Breast epithelium (tissue), 4 donors: ENCODE measurements around the gene FAM131C. TPM values are rescaled to one million over a fixed set of nuclear protein-coding genes. Genes with fewer than 3 reads are reported as not detected.

Experiments used
- DNase-seq, 2 donors: peaks; one replicate each; pipeline ENCODE4 v3.0.0-alpha.2; 2019; ENCODE audit warnings: low spot score in 2 of 2
- H3K27ac ChIP-seq, 2 donors: fragments of 200-600 bp; sonication (generic) in 1 of 2; one replicate each; pipeline ENCODE4 v1.5.1; 2016 to 2019; ENCODE audit warnings: mild to moderate bottlenecking in 1 of 2
- H3K27me3 ChIP-seq, 2 donors: fragments of 200-600 bp; sonication (generic) in 1 of 2; one replicate each; pipeline versions ENCODE4 v1.5.1 to v1.6.0; 2017 to 2019; ENCODE audit warnings: control low read depth in 1 of 2, mild to moderate bottlenecking in 1 of 2
- H3K36me3 ChIP-seq: fragments of 200-600 bp; one replicate; pipeline ENCODE4 v1.5.1; 2019
- H3K4me1 ChIP-seq, 2 donors: fragments of 200-600 bp; sonication (generic); one replicate each; pipeline ENCODE4 v1.5.1; 2016 to 2019; ENCODE audit warnings: control low read depth in 1 of 2
- H3K4me3 ChIP-seq, 3 donors: fragments of 200-600 bp; sonication (generic); 1 replicate in 2 of 3; 2 replicates in 1 of 3; pipeline ENCODE4 v1.5.1; 2016 to 2019; ENCODE audit warnings: mild to moderate bottlenecking in 3 of 3, moderate library complexity in 2 of 3
- H3K9me3 ChIP-seq, 2 donors: fragments of 200-600 bp; sonication (generic) in 1 of 2; one replicate each; pipeline ENCODE4 v1.5.1; 2016 to 2019; ENCODE audit warnings: control low read depth in 1 of 2
- CTCF ChIP-seq, 3 donors: fragments of 450-650 bp; IDR thresholded peaks; one replicate each; pipeline ENCODE4 v1.5.1; 2016 to 2017; ENCODE audit warnings: antibody characterized with exemption in 3 of 3, mild to moderate bottlenecking in 3 of 3, moderate library complexity in 3 of 3
- POLR2A ChIP-seq: fragments of 450-650 bp; IDR thresholded peaks from one replicate; pipeline ENCODE4 v1.6.1; 2016; ENCODE audit warnings: antibody characterized with exemption, mild to moderate bottlenecking, moderate library complexity
- POLR2AphosphoS5 ChIP-seq, 3 donors: sonication (generic); formaldehyde crosslinking; IDR thresholded peaks; one replicate each; pipeline ENCODE4 v1.6.1; 2017; ENCODE audit warnings: antibody characterized with exemption in 3 of 3
- intact Hi-C: fragments of 100-400 bp; cut with DNase I; formaldehyde crosslinking; loops from one replicate; pipeline ENCODE4 v1.15.1; 2023; ENCODE audit warnings: low total_unique reads
- total RNA-seq, 3 donors: library from RNA; depleted of rRNA; stranded (reverse); fragments of >200 nt; gene quantifications; one replicate each; pipeline ENCODE4 v1.1.0, GENCODE V29; 2016

The FAM131C gene
- total RNA-seq, 3 donors from 2014 or later: not detected

GRCh38 chr1:16101623-16102022 lies 28.2 kb upstream of the FAM131C start:
- H3K36me3 ChIP-seq: no peaks in the 10 kb centered on the region
- no peaks in the 10 kb centered on the region for H3K9me3 ChIP-seq
- no peaks in the 10 kb centered on the region for H3K4me1 ChIP-seq
- intact Hi-C loops: no loop called here
- no peak overlapping the region for H3K27ac ChIP-seq
- DNase-seq: no peak
- TF ChIP-seq CTCF (IDR thresholded peaks at IDR 0.05) (no peak), POLR2A (no peak), POLR2AphosphoS5 (IDR thresholded peaks at IDR 0.05) (no peak)
- no peak overlapping the region for H3K4me3 ChIP-seq
- H3K27me3 ChIP-seq: no peaks in the 10 kb centered on the region

GRCh38 chr1:16099412-16099811 lies 26.0 kb upstream of the FAM131C start:
- TF ChIP-seq POLR2AphosphoS5 (IDR thresholded peaks at IDR 0.05): no peak
- no peak for TF ChIP-seq POLR2A
- no peak for TF ChIP-seq CTCF (IDR thresholded peaks at IDR 0.05)

GRCh38 chr1:16095447-16095846 lies 22.0 kb upstream of the FAM131C start:
- Histone ChIP-seq H3K9me3 (no peaks in the 10 kb centered on the region), H3K27ac (no peak overlapping the region), H3K4me1 (no peaks in the 10 kb centered on the region), H3K36me3 (no peaks in the 10 kb centered on the region), H3K4me3 (no peak overlapping the region), H3K27me3 (no peaks in the 10 kb centered on the region)
- no peak for TF ChIP-seq CTCF (IDR thresholded peaks at IDR 0.05)
- TF ChIP-seq POLR2A: no peak
- no peak for TF ChIP-seq POLR2AphosphoS5 (IDR thresholded peaks at IDR 0.05)
- intact Hi-C loops: no loop called here
- no peak for DNase-seq

More at GRCh38 chr1:16099412-16099811, 26.0 kb upstream of the FAM131C start:
- Histone ChIP-seq H3K4me3 (no peak overlapping the region), H3K36me3 (no peaks in the 10 kb centered on the region), H3K9me3 (no peaks in the 10 kb centered on the region), H3K4me1 (no peaks in the 10 kb centered on the region), H3K27ac (no peak overlapping the region), H3K27me3 (no peaks in the 10 kb centered on the region)
- DNase-seq: no peak
- intact Hi-C loops: no loop called here

GRCh38 chr1:16094453-16095158 lies 21.2 kb upstream of the FAM131C start:
- no peak for DNase-seq
- Histone ChIP-seq H3K4me1 (no peaks in the 10 kb centered on the region), H3K9me3 (no peaks in the 10 kb centered on the region), H3K36me3 (no peaks in the 10 kb centered on the region), H3K27me3 (no peaks in the 10 kb centered on the region), H3K4me3 (no peak overlapping the region), H3K27ac (no peak overlapping the region)
- TF ChIP-seq CTCF (IDR thresholded peaks at IDR 0.05) (no peak), POLR2AphosphoS5 (IDR thresholded peaks at IDR 0.05) (no peak), POLR2A (no peak)
- intact Hi-C loops: no loop called here

GRCh38 chr1:16093611-16094010 lies 20.2 kb upstream of the FAM131C start:
- H3K4me3 ChIP-seq: no peak overlapping the region
- TF ChIP-seq CTCF (IDR thresholded peaks at IDR 0.05): no peak
- no peak for TF ChIP-seq POLR2AphosphoS5 (IDR thresholded peaks at IDR 0.05)
- no peak for TF ChIP-seq POLR2A
- H3K36me3 ChIP-seq: no peaks in the 10 kb centered on the region
- intact Hi-C loops: no loop called here
- DNase-seq: no peak
- peaks cover 0 to 7% of the 10 kb centered on the region in 2 donors for H3K4me1 ChIP-seq
- no peaks in the 10 kb centered on the region for H3K9me3 ChIP-seq
- H3K27me3 ChIP-seq: no peaks in the 10 kb centered on the region
- H3K27ac ChIP-seq: no peak overlapping the region
